Putamen (tissue), 1 donor: ENCODE results near the gene SMIM28.
"Not testable (repeated sequence)": the region's sequence is repeated elsewhere in the genome, so short reads cannot be mapped to it uniquely, and the experiment has no call there.

ENCODE experiments used
- DNase-seq: peaks from one replicate; pipeline ENCODE4 v3.0.0-alpha.2; 2016; ENCODE audit warnings: low spot score

SMIM28 gene

GRCh38 chr6:138377844-138378243, at the start of gene SMIM28:
Gene SMIM28, plus strand, starts transcription at chr6:138377905. Its CDS starts 168 bp downstream, at chr6:138378073.
- DNase-seq = no peak

- no peak for DNase-seq
These were observed 49.5 kb upstream of the SMIM28 start for GRCh38 chr6:138328210-138328609.

- no peak for DNase-seq
These were observed 46.9 kb upstream of the SMIM28 start for GRCh38 chr6:138330763-138331162.

GRCh38 chr6:138331444-138331843, 46.3 kb upstream of the SMIM28 start:
- no peak for DNase-seq

- no peak for DNase-seq
These were observed 45.7 kb upstream of the SMIM28 start for GRCh38 chr6:138331984-138332383.

GRCh38 chr6:138334000-138334399, 43.7 kb upstream of the SMIM28 start:
- DNase-seq = no peak

- no peak for DNase-seq
These were observed 42.7 kb upstream of the SMIM28 start for GRCh38 chr6:138334963-138335362.

GRCh38 chr6:138336221-138336620, 41.5 kb upstream of the SMIM28 start:
- DNase-seq = no peak

- DNase-seq = no peak
These were observed 40.6 kb upstream of the SMIM28 start for GRCh38 chr6:138337076-138337475.

GRCh38 chr6:138339024-138339423, 38.7 kb upstream of the SMIM28 start:
- DNase-seq = no peak

GRCh38 chr6:138341176-138341575, 36.5 kb upstream of the SMIM28 start:
- no peak for DNase-seq

- no peak for DNase-seq
These were observed 34.6 kb upstream of the SMIM28 start for GRCh38 chr6:138343112-138343511.

GRCh38 chr6:138345565-138346285, 32.0 kb upstream of the SMIM28 start:
- DNase-seq = no peak

- DNase-seq = no peak
These were observed 31.2 kb upstream of the SMIM28 start for GRCh38 chr6:138346302-138347195.

GRCh38 chr6:138347864-138348263, 29.8 kb upstream of the SMIM28 start:
- DNase-seq = no peak

GRCh38 chr6:138349891-138350290, 27.8 kb upstream of the SMIM28 start:
- no peak for DNase-seq

- DNase-seq = no peak
These were observed 19.8 kb upstream of the SMIM28 start for GRCh38 chr6:138357928-138358327.

GRCh38 chr6:138368684-138369083, 9.0 kb upstream of the SMIM28 start:
- DNase-seq = not testable (repeated sequence)

GRCh38 chr6:138370631-138371451, 6.9 kb upstream of the SMIM28 start:
- no peak for DNase-seq

GRCh38 chr6:138371452-138371711, 6.3 kb upstream of the SMIM28 start:
- DNase-seq = no peak

GRCh38 chr6:138371720-138372119, 6.0 kb upstream of the SMIM28 start:
- no peak for DNase-seq

GRCh38 chr6:138372711-138373463, 4.8 kb upstream of the SMIM28 start:
- DNase-seq = no peak
